Kidney (tissue), 14 donors: ENCODE results near the gene P2RX6. TPM values are rescaled to one million over a fixed set of nuclear protein-coding genes. Genes with fewer than 3 reads are reported as not detected.

ENCODE experiments used
- DNase-seq, 5 donors: peaks; one replicate each; pipeline ENCODE4 v3.0.0-alpha.2; 2013 to 2020
- FAIRE-seq: peaks from 2 replicates; lab custom pipeline; 2012; peaks lifted over from hg19 to GRCh38; lab: Jason Lieb, UNC
- H3K27ac ChIP-seq, 2 donors: one replicate each; pipeline ENCODE4 v1.7.0; 2013; ENCODE audit warnings: low read depth in 2 of 2, low read length in 2 of 2, inconsistent platforms in 1 of 2
- H3K27me3 ChIP-seq: one replicate; pipeline ENCODE4 v1.7.1; 2013; ENCODE audit warnings: low read length, inconsistent platforms; ENCODE audit not compliant: control insufficient read depth, insufficient read depth
- H3K36me3 ChIP-seq, 3 donors: one replicate each; pipeline versions ENCODE4 v1.7.0 to v1.7.1; 2013; ENCODE audit warnings: low read length in 3 of 3, control low read depth in 1 of 3, inconsistent platforms in 1 of 3; ENCODE audit not compliant: insufficient read depth in 3 of 3, control insufficient read depth in 2 of 3
- H3K4me1 ChIP-seq, 3 donors: one replicate each; pipeline versions ENCODE4 v1.7.0 to v1.7.1; 2013; ENCODE audit warnings: low read length in 3 of 3, inconsistent platforms in 1 of 3, low read depth in 1 of 3; ENCODE audit not compliant: control insufficient read depth in 2 of 3, insufficient read depth in 2 of 3
- H3K4me3 ChIP-seq, 3 donors: one replicate each; pipeline versions ENCODE4 v1.7.0 to v1.8.1; 2013; ENCODE audit warnings: low read length in 3 of 3, control low read depth in 1 of 3, inconsistent platforms in 1 of 3
- H3K9ac ChIP-seq, 3 donors: one replicate each; pipeline versions ENCODE4 v1.7.0 to v1.7.1; 2013; ENCODE audit warnings: low read length in 3 of 3, control low read depth in 1 of 3, inconsistent platforms in 1 of 3
- H3K9me3 ChIP-seq, 3 donors: one replicate each; pipeline versions ENCODE4 v1.7.0 to v1.7.1; 2013; ENCODE audit warnings: low read length in 3 of 3, control low read depth in 1 of 3, inconsistent platforms in 1 of 3; ENCODE audit not compliant: control insufficient read depth in 2 of 3, insufficient read depth in 1 of 3
- CTCF ChIP-seq: IDR thresholded peaks from 3 replicates; pipeline ENCODE4 v1.5.1; 2012; ENCODE audit warnings: mild to moderate bottlenecking, moderate library complexity, borderline replicate concordance; ENCODE audit not compliant: insufficient read depth; ENCODE audit errors: extremely low read depth
- intact Hi-C: fragments of 100-400 bp; cut with DNase I; formaldehyde crosslinking; loops from one replicate; pipeline ENCODE4 v1.11.1; 2022
- polyA plus RNA-seq: library from polyadenylated mRNA; stranded (reverse); fragments of 350-450 nt; fragmentation: Illumina TruSeq; extraction: RNeasy Lipid Tissue Mini Kit (QIAGEN cat#74804); gene quantifications from one replicate; pipeline ENCODE4 v1.2.3, GENCODE V29; 2014; ENCODE audit warnings: low read depth, low replicate concordance; ENCODE audit not compliant: insufficient read depth
- total RNA-seq: library from RNA; stranded (reverse); fragmentation: NEBNext Ultra II Directional; extraction: Animal tissue kit (Norgen Biotek cat#: 25700); gene quantifications from one replicate; pipeline ENCODE4 v1.2.1, GENCODE V29; 2021
- donor health status: control.
- donor health status: control.
- donor health status: control.
- donor health status: control.
- donor health status: control.
- donor health status: DM: yes; HTN: yes; CAD: no.
- donor health status: Normal renal cell carcinoma (clear cell type).

Gene P2RX6
- total and polyA plus RNA-seq, 2 donors from 2014 or later: 1.0 to 1.6 TPM

DNA sequence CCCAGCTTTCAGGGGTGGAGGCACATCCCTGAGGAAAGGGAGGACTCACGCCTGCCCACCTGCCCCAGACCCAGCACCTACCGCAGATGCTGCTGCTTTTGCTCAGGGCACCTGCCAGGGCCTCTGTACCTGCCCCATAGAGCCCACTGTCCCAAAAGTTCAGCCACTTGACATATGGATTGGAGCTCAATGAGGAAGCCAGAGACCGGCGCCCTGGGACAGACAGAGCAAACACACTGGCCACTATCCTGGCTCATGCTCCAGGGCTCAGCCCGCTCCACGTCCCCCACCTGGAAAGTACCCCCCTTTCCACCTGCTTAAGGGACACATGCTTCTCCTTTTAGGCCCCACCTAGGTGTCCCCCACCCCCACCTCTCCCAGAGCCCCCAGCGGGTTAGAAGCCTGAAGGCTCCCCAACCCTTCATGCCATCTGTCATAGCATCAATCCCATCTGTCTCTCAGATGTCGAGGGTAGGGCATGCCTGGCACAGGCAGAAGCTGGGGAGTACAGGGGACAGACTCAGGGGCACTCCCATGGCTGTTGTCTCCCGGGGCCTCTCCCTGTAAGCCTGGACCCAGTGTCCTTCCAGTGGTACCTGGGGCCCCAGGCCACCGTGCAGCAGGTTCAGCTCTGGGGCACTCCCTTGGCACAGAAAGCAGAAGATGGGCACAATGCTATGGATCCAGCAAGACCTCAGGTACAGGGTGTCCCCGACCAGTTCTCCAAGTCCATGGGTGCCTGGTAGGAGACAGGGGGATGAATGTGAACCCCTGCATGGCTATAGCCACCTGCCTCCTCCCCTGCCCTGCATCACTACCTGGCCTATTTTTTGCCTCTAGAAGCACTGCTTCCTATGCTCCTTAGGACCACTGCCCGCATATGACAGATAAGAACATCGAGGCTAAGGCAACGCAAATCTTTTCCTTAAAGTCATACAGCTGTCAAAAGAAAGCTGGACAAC is 2.2 kb upstream of the P2RX6 start:
- FAIRE-seq: no peak
- Histone ChIP-seq H3K4me3 (no peak overlapping the region), H3K9ac (no peak overlapping the region), H3K27me3 (no peaks in the 10 kb centered on the region), H3K9me3 (no peaks in the 10 kb centered on the region), H3K4me1 (peaks cover 0 to 11% (median 5%) of the 10 kb centered on the region in 3 donors), H3K36me3 (no peaks in the 10 kb centered on the region), H3K27ac (no peak overlapping the region)
- DNase-seq: peak in 1 of 5 donors; percentile 54
- intact Hi-C loops: no loop called here
- TF ChIP-seq CTCF: no peak

GRCh38 chr22:21013657-21014201 is 1.2 kb upstream of the P2RX6 start:
- Histone ChIP-seq H3K36me3 (no peaks in the 10 kb centered on the region), H3K27ac (no peak overlapping the region), H3K27me3 (no peaks in the 10 kb centered on the region), H3K9ac (no peak overlapping the region), H3K4me1 (peaks cover 0 to 11% (median 5%) of the 10 kb centered on the region in 3 donors), H3K9me3 (no peaks in the 10 kb centered on the region), H3K4me3 (peak overlapping the region; percentile 38 to 44 (median 40))
- DNase-seq (peak in 1 of 5 donors; percentile 47), FAIRE-seq (no peak)
- TF ChIP-seq CTCF: no peak
- intact Hi-C loops: no loop called here

DNA sequence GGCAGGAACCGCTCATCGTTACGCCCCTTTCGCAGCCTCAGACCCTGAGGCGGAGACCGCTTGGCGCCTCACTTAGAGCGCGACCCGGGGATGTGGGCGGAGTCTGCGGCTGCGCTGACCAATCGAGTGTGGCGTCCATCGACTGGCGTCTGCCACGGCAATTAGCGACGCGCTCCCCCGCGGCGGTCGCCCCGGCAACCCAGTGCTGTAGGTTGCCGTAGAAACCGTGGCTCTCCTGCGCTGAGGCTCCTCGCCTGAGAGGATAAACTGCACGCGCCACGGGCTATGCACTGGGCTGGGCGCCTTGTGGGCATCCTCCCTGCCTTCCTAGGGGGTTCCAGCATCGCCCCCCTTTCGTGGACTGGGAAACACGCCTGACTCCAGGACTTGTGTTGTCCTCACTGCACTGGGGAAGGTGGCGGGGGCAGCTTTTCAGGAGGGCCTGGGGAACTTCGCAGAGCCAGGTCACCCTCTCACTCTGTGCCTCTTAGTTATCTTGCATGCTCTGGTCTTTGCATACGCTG is 701 bp upstream of the P2RX6 start:
- peak overlapping the region; percentile 38 to 44 (median 40) for H3K4me3 ChIP-seq
- H3K4me1 ChIP-seq: peaks cover 0 to 11% (median 5%) of the 10 kb centered on the region in 3 donors
- H3K27ac ChIP-seq: peak overlapping the region in 1 of 2 donors; percentile 32
- H3K9ac ChIP-seq: no peak overlapping the region
- DNase-seq (peak; percentile 96 to 98 (median 98)), FAIRE-seq (no peak)
- intact Hi-C loops: no loop called here
- H3K9me3 ChIP-seq: no peaks in the 10 kb centered on the region
- TF ChIP-seq CTCF: no peak
- no peaks in the 10 kb centered on the region for H3K36me3 ChIP-seq
- no peaks in the 10 kb centered on the region for H3K27me3 ChIP-seq
